ENCODE results near the gene DSG1. TPM values are rescaled to one million over a fixed set of nuclear protein-coding genes. Genes with fewer than 3 reads are reported as not detected.

The DSG1 gene
- polyA plus RNA-seq, 1 donor from 2014 or later: not detected

DNA sequence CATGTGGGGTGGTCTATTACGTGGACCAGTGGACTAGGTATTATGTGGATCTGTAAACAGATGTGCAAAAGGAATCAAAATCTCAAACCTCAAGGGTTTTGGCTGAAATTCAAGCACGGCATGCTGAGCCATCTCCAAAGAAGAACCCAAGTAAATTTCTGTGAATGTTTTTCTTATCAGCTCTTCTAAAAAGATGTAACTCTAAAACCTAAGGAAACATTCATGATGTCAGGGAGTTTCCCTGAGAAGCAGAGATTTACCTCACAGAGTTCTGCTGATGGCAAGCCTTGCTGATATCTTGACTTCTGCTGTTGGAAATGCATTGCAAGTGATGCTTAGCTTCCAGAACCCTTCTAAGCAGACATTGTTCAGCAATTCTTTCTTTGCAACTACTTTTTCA lies 80.2 kb downstream of the DSG1 start:
- no peaks in the 10 kb centered on the region for H4K20me1 ChIP-seq (ENCODE audit: insufficient read depth)
- TF ChIP-seq EP300 (conservative IDR thresholded peaks at IDR 0.05; ENCODE audit: poor library complexity, severe bottlenecking) (no peak), SMC3 (conservative IDR thresholded peaks at IDR 0.05; ENCODE audit: poor library complexity) (no peak), MXI1 (conservative IDR thresholded peaks at IDR 0.05; ENCODE audit: poor library complexity, severe bottlenecking) (no peak), EZH2 (IDR thresholded peaks at IDR 0.05; ENCODE audit: borderline replicate concordance, insufficient read depth, low read length, poor library complexity, severe bottlenecking) (no peak)
- TF ChIP-seq, protein P1, sequence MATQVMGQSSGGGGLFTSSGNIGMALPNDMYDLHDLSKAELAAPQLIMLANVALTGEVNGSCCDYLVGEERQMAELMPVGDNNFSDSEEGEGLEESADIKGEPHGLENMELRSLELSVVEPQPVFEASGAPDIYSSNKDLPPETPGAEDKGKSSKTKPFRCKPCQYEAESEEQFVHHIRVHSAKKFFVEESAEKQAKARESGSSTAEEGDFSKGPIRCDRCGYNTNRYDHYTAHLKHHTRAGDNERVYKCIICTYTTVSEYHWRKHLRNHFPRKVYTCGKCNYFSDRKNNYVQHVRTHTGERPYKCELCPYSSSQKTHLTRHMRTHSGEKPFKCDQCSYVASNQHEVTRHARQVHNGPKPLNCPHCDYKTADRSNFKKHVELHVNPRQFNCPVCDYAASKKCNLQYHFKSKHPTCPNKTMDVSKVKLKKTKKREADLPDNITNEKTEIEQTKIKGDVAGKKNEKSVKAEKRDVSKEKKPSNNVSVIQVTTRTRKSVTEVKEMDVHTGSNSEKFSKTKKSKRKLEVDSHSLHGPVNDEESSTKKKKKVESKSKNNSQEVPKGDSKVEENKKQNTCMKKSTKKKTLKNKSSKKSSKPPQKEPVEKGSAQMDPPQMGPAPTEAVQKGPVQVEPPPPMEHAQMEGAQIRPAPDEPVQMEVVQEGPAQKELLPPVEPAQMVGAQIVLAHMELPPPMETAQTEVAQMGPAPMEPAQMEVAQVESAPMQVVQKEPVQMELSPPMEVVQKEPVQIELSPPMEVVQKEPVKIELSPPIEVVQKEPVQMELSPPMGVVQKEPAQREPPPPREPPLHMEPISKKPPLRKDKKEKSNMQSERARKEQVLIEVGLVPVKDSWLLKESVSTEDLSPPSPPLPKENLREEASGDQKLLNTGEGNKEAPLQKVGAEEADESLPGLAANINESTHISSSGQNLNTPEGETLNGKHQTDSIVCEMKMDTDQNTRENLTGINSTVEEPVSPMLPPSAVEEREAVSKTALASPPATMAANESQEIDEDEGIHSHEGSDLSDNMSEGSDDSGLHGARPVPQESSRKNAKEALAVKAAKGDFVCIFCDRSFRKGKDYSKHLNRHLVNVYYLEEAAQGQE (IDR thresholded peaks at IDR 0.05; ENCODE audit: borderline replicate concordance): no peak
- no peaks in the 10 kb centered on the region for H3K79me2 ChIP-seq (replicated peaks; ENCODE audit: insufficient read depth, low read length)
- no peaks in the 10 kb centered on the region for H3K9me3 ChIP-seq (ENCODE audit: low read length)
- no peaks in the 10 kb centered on the region for H3F3A ChIP-seq (ENCODE audit: insufficient read depth, low read length, poor library complexity, severe bottlenecking)
- H3K27me3 ChIP-seq (ENCODE audit: insufficient read depth, low read depth, low read length): no peaks in the 10 kb centered on the region
- no peak overlapping the region for H3K27ac ChIP-seq (ENCODE audit: low read length)
- no peak overlapping the region for H3K9ac ChIP-seq (ENCODE audit: low read length)
- H3K9me2 ChIP-seq (ENCODE audit: insufficient read depth, low read length): no peaks in the 10 kb centered on the region
- H2AFZ ChIP-seq (ENCODE audit: low read depth, low read length): no peak overlapping the region
- no peak overlapping the region for H3K4me3 ChIP-seq (ENCODE audit: low read length)
- no peak overlapping the region for H3K4me2 ChIP-seq (ENCODE audit: low read length)
- no peaks in the 10 kb centered on the region for H3K36me3 ChIP-seq (ENCODE audit: insufficient read depth, low read length)

DNA sequence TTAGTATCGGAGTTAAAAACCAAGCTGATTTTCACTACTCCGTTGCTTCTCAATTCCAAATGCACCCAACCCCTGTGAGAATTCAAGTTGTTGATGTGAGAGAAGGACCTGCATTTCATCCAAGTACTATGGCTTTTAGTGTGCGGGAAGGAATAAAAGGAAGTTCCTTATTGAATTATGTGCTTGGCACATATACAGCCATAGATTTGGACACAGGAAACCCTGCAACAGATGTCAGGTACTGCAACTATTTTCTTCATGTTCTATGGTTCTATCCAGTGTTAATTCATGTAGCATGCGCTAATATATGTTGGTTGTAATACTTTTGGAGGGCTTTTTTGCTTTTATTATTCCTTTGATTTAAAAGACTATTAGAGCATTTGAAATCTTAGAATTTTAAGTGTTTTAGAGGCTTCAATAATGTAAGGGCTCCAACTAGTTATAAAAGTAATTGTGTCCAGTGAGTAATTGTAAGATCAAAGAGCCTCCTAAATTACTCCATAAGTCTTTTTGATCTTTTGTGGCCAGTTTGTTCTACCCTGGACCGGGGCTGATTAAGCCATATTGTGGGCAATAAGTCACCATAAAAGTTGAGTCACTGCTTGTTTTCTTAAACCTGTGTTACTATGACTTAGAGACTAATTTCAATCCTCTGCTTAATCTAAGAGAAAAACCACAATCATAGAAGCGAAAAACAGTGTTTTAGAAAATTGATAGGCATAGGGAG lies 81.5 kb downstream of the DSG1 start:
- H3K4me3 ChIP-seq (ENCODE audit: low read length): no peak overlapping the region
- no peak overlapping the region for H3K27ac ChIP-seq (ENCODE audit: low read length)
- H3K9ac ChIP-seq (ENCODE audit: low read length): no peak overlapping the region
- no peaks in the 10 kb centered on the region for H3F3A ChIP-seq (ENCODE audit: insufficient read depth, low read length, poor library complexity, severe bottlenecking)
- H3K79me2 ChIP-seq (replicated peaks; ENCODE audit: insufficient read depth, low read length): no peaks in the 10 kb centered on the region
- H3K9me3 ChIP-seq (ENCODE audit: low read length): no peaks in the 10 kb centered on the region
- H3K36me3 ChIP-seq (ENCODE audit: insufficient read depth, low read length): no peaks in the 10 kb centered on the region
- H3K9me2 ChIP-seq (ENCODE audit: insufficient read depth, low read length): no peaks in the 10 kb centered on the region
- TF ChIP-seq SMC3 (conservative IDR thresholded peaks at IDR 0.05; ENCODE audit: poor library complexity) (no peak), TAF1 (IDR thresholded peaks at IDR 0.05; ENCODE audit: low read depth) (no peak), MXI1 (conservative IDR thresholded peaks at IDR 0.05; ENCODE audit: poor library complexity, severe bottlenecking) (no peak), POLR2AphosphoS5 (IDR thresholded peaks at IDR 0.05) (no peak), RAD21 (conservative IDR thresholded peaks at IDR 0.05) (no peak), EZH2 (IDR thresholded peaks at IDR 0.05; ENCODE audit: borderline replicate concordance, insufficient read depth, low read length, poor library complexity, severe bottlenecking) (no peak), EP300 (conservative IDR thresholded peaks at IDR 0.05; ENCODE audit: poor library complexity, severe bottlenecking) (no peak)
- TF ChIP-seq, protein P1 (IDR thresholded peaks at IDR 0.05; ENCODE audit: borderline replicate concordance): no peak
- TF ChIP-seq, protein P2, sequence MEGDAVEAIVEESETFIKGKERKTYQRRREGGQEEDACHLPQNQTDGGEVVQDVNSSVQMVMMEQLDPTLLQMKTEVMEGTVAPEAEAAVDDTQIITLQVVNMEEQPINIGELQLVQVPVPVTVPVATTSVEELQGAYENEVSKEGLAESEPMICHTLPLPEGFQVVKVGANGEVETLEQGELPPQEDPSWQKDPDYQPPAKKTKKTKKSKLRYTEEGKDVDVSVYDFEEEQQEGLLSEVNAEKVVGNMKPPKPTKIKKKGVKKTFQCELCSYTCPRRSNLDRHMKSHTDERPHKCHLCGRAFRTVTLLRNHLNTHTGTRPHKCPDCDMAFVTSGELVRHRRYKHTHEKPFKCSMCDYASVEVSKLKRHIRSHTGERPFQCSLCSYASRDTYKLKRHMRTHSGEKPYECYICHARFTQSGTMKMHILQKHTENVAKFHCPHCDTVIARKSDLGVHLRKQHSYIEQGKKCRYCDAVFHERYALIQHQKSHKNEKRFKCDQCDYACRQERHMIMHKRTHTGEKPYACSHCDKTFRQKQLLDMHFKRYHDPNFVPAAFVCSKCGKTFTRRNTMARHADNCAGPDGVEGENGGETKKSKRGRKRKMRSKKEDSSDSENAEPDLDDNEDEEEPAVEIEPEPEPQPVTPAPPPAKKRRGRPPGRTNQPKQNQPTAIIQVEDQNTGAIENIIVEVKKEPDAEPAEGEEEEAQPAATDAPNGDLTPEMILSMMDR (IDR thresholded peaks at IDR 0.05; ENCODE audit: poor library complexity, severe bottlenecking): no peak
- no peaks in the 10 kb centered on the region for H4K20me1 ChIP-seq (ENCODE audit: insufficient read depth)
- H3K4me2 ChIP-seq (ENCODE audit: low read length): no peak overlapping the region
- no peaks in the 10 kb centered on the region for H3K27me3 ChIP-seq (ENCODE audit: insufficient read depth, low read depth, low read length)
- H2AFZ ChIP-seq (ENCODE audit: low read depth, low read length): no peak overlapping the region
